Measurements from ENCODE around the gene SMYD3.

The SMYD3 gene

GRCh38 chr1:246189126-246189525 is 318.0 kb downstream of the SMYD3 start:
- DNase-seq = no peak
- Histone ChIP-seq H3K36me3 (no peaks in the 10 kb centered on the region), H3K9me3 (no peaks in the 10 kb centered on the region), H3K4me1 (peaks cover 3% of the 10 kb centered on the region; the same call in 1 of the 2 replicates), H3K4me3 (ENCODE audit: low read depth, low read length) (no peak overlapping the region), H3K27me3 (no peaks in the 10 kb centered on the region)
- TF ChIP-seq CTCF (IDR thresholded peaks at IDR 0.05; ENCODE audit: low read depth, low read length) = no peak

GRCh38 chr1:246187834-246188372 is 319.2 kb downstream of the SMYD3 start:
- DNase-seq = no peak
- TF ChIP-seq CTCF (IDR thresholded peaks at IDR 0.05; ENCODE audit: low read depth, low read length) = no peak

DNA sequence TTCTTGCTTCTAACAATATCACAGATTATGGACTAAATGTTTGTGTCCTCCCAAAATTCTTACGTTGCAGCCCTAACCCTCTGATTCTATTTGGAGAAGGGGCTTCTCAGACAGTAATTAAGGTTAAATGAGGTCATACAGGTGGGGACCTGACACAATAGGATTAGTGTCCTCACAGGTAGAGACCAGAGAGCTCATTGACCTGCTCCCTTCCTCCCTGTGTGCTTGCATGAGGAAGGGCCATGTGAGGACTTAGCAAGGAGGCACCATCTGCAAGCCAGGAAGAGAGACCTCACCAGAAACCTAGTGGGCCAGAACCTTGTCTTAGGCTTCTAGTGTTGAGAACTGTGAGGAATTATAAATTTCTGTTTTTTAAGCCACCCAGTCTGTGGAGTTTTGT is 322.6 kb downstream of the SMYD3 start:
- H3K4me1 ChIP-seq = peaks cover 3% of the 10 kb centered on the region; the same call in 1 of the 2 replicates
- no peak overlapping the region for H3K4me3 ChIP-seq (ENCODE audit: low read depth, low read length)
- TF ChIP-seq CTCF (IDR thresholded peaks at IDR 0.05; ENCODE audit: low read depth, low read length) = no peak
- no peak for DNase-seq
- H3K9me3 ChIP-seq = no peaks in the 10 kb centered on the region
- H3K27me3 ChIP-seq = no peaks in the 10 kb centered on the region
- no peaks in the 10 kb centered on the region for H3K36me3 ChIP-seq

More at GRCh38 chr1:246187834-246188372, 319.2 kb downstream of the SMYD3 start:
- Histone ChIP-seq H3K4me1 (peaks cover 3% of the 10 kb centered on the region; the same call in 1 of the 2 replicates), H3K4me3 (ENCODE audit: low read depth, low read length) (no peak overlapping the region), H3K9me3 (no peaks in the 10 kb centered on the region), H3K27me3 (no peaks in the 10 kb centered on the region), H3K36me3 (no peaks in the 10 kb centered on the region)

DNA sequence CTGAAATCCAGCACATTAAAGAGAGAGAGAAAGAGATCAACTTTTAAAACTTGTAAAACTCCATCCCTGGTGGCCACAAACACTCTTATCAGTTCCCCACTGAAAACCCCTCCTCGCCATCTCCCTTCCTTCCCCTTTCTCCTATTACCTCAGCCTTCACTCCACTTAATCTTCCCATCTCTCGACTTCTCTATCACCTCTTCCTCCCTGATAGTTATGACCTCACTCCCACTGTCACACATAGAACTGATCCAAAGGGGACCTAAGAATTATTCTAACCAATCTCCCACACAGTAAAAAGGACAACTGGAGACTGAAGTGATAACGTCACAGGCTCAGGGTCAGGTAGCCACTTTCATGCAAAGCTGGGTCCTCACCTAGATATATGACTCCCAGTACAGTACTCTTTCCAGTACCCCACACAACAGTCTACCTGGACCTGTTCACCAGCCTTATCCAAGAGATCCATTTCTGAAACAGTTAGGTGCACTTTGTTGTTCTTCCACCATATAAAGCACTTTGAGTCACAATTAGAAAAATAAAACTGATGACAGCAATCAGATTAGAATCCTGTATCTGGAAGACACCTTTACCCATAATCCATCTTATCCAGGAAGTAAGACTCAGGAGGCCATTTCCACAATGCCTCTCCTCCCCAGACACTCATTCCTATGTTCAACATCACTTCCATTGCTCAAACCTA is 324.8 kb downstream of the SMYD3 start:
- H3K4me3 ChIP-seq (ENCODE audit: low read depth, low read length) = no peak overlapping the region
- H3K36me3 ChIP-seq = no peaks in the 10 kb centered on the region
- peaks cover 3% of the 10 kb centered on the region; the same call in 1 of the 2 replicates for H3K4me1 ChIP-seq
- H3K27me3 ChIP-seq = no peaks in the 10 kb centered on the region
- TF ChIP-seq CTCF (IDR thresholded peaks at IDR 0.05; ENCODE audit: low read depth, low read length) = no peak
- no peaks in the 10 kb centered on the region for H3K9me3 ChIP-seq
- DNase-seq = no peak

- H3K4me1 ChIP-seq = peaks cover 3% of the 10 kb centered on the region; the same call in 1 of the 2 replicates
- DNase-seq = no peak
- no peak for TF ChIP-seq CTCF (IDR thresholded peaks at IDR 0.05; ENCODE audit: low read depth, low read length)
- H3K27me3 ChIP-seq = no peaks in the 10 kb centered on the region
- no peak overlapping the region for H3K4me3 ChIP-seq (ENCODE audit: low read depth, low read length)
- no peaks in the 10 kb centered on the region for H3K36me3 ChIP-seq
- no peaks in the 10 kb centered on the region for H3K9me3 ChIP-seq
Observed at GRCh38 chr1:246181241-246181640, 325.8 kb downstream of the SMYD3 start.

GRCh38 chr1:246179401-246179800 is 327.7 kb downstream of the SMYD3 start:
- no peaks in the 10 kb centered on the region for H3K36me3 ChIP-seq
- H3K9me3 ChIP-seq = no peaks in the 10 kb centered on the region
- H3K27me3 ChIP-seq = no peaks in the 10 kb centered on the region
- TF ChIP-seq CTCF (IDR thresholded peaks at IDR 0.05; ENCODE audit: low read depth, low read length) = no peak
- H3K4me3 ChIP-seq (ENCODE audit: low read depth, low read length) = no peak overlapping the region
- peaks cover 2% of the 10 kb centered on the region; the same call in 1 of the 2 replicates for H3K4me1 ChIP-seq
- DNase-seq = no peak
